ENCODE results near the gene GTPBP3. TPM values are rescaled to one million over a fixed set of nuclear protein-coding genes. Genes with fewer than 3 reads are reported as not detected.
"Not testable (repeated sequence)": the region's sequence is repeated elsewhere in the genome, so short reads cannot be mapped to it uniquely, and the experiment has no call there.

Gene GTPBP3
- total RNA-seq, 2 experiments from 2014 or later = 21.2 to 24.0 TPM

- CTCF ChIA-PET = no interaction called here
- ATAC-seq (ENCODE audit: poor library complexity) (no peak), DNase-seq (no peak)
- H3K27me3 Mint-ChIP-seq = peaks cover 9% of the 10 kb centered on the region
- Histone ChIP-seq H3K4me3 (ENCODE audit: low read length) (no peak overlapping the region), H3K27me3 (ENCODE audit: control insufficient read depth in 1 of 2, insufficient read depth in 2 of 2, low read length in 2 of 2) (no peaks in the 10 kb centered on the region), H3K36me3 (ENCODE audit: insufficient read depth, low read length) (no peaks in the 10 kb centered on the region), H3K4me1 (ENCODE audit: insufficient read depth, low read length) (no peaks in the 10 kb centered on the region), H3K27ac (ENCODE audit: low read depth in 1 of 2, low read length in 2 of 2) (no peak overlapping the region), H3K9me3 (ENCODE audit: control insufficient read depth in 1 of 2, insufficient read depth in 1 of 2, low read length in 2 of 2) (no peaks in the 10 kb centered on the region)
- H3K9me3 Mint-ChIP-seq = no peaks in the 10 kb centered on the region
- intact Hi-C loops (cut with DNase I, micrococcal nuclease) = no loop called here
- H3K27ac Mint-ChIP-seq = no peak overlapping the region
- no peak overlapping the region for H3K4me3 Mint-ChIP-seq
- no peak for TF ChIP-seq CTCF (IDR thresholded peaks at IDR 0.05)
- POLR2A ChIA-PET = no interaction called here
- no peaks in the 10 kb centered on the region for H3K36me3 Mint-ChIP-seq (ENCODE audit: low read depth)
- no peaks in the 10 kb centered on the region for H3K4me1 Mint-ChIP-seq (ENCODE audit: low read depth)
Observed at GRCh38 chr19:17357724-17358123, 20.4 kb downstream of the GTPBP3 start.

GRCh38 chr19:17358395-17358794, 21.0 kb downstream of the GTPBP3 start:
- H3K4me3 Mint-ChIP-seq = no peak overlapping the region
- ATAC-seq (ENCODE audit: poor library complexity) (no peak), DNase-seq (no peak)
- Histone ChIP-seq H3K4me3 (ENCODE audit: low read length) (no peak overlapping the region), H3K9me3 (ENCODE audit: control insufficient read depth in 1 of 2, insufficient read depth in 1 of 2, low read length in 2 of 2) (no peaks in the 10 kb centered on the region), H3K4me1 (ENCODE audit: insufficient read depth, low read length) (no peaks in the 10 kb centered on the region), H3K27ac (ENCODE audit: low read depth in 1 of 2, low read length in 2 of 2) (no peak overlapping the region), H3K27me3 (ENCODE audit: control insufficient read depth in 1 of 2, insufficient read depth in 2 of 2, low read length in 2 of 2) (no peaks in the 10 kb centered on the region), H3K36me3 (ENCODE audit: insufficient read depth, low read length) (no peaks in the 10 kb centered on the region)
- no peaks in the 10 kb centered on the region for H3K36me3 Mint-ChIP-seq (ENCODE audit: low read depth)
- intact Hi-C loops (cut with DNase I, micrococcal nuclease) = no loop called here
- H3K27me3 Mint-ChIP-seq = peaks cover 5% of the 10 kb centered on the region
- no peak for TF ChIP-seq CTCF (IDR thresholded peaks at IDR 0.05)
- no peaks in the 10 kb centered on the region for H3K9me3 Mint-ChIP-seq
- no peaks in the 10 kb centered on the region for H3K4me1 Mint-ChIP-seq (ENCODE audit: low read depth)
- CTCF ChIA-PET = no interaction called here
- POLR2A ChIA-PET = no interaction called here
- H3K27ac Mint-ChIP-seq = no peak overlapping the region

- H3K4me3 Mint-ChIP-seq = no peak overlapping the region
- ChIA-PET POLR2A (no interaction called here), CTCF (no interaction called here)
- Histone ChIP-seq H3K4me3 (ENCODE audit: low read length) (no peak overlapping the region), H3K27me3 (ENCODE audit: control insufficient read depth in 1 of 2, insufficient read depth in 2 of 2, low read length in 2 of 2) (no peaks in the 10 kb centered on the region), H3K4me1 (ENCODE audit: insufficient read depth, low read length) (no peaks in the 10 kb centered on the region), H3K9me3 (ENCODE audit: control insufficient read depth in 1 of 2, insufficient read depth in 1 of 2, low read length in 2 of 2) (no peaks in the 10 kb centered on the region), H3K27ac (ENCODE audit: low read depth in 1 of 2, low read length in 2 of 2) (no peak overlapping the region), H3K36me3 (ENCODE audit: insufficient read depth, low read length) (no peaks in the 10 kb centered on the region)
- no peaks in the 10 kb centered on the region for H3K4me1 Mint-ChIP-seq (ENCODE audit: low read depth)
- H3K27me3 Mint-ChIP-seq = no peaks in the 10 kb centered on the region
- intact Hi-C loops (cut with DNase I, micrococcal nuclease) = no loop called here
- ATAC-seq (ENCODE audit: poor library complexity) (no peak), DNase-seq (no peak)
- H3K9me3 Mint-ChIP-seq = no peaks in the 10 kb centered on the region
- no peaks in the 10 kb centered on the region for H3K36me3 Mint-ChIP-seq (ENCODE audit: low read depth)
- no peak overlapping the region for H3K27ac Mint-ChIP-seq
- TF ChIP-seq CTCF (IDR thresholded peaks at IDR 0.05) = no peak
Observed at GRCh38 chr19:17359905-17360800, 22.8 kb downstream of the GTPBP3 start.

- H3K27ac Mint-ChIP-seq; H3K9me3 ChIP-seq (ENCODE audit: control insufficient read depth in 1 of 2, insufficient read depth in 1 of 2, low read length in 2 of 2); H3K4me1 ChIP-seq (ENCODE audit: insufficient read depth, low read length); H3K36me3 ChIP-seq (ENCODE audit: insufficient read depth, low read length); H3K9me3 Mint-ChIP-seq; ATAC-seq (ENCODE audit: poor library complexity); H3K27ac ChIP-seq (ENCODE audit: low read depth in 1 of 2, low read length in 2 of 2); H3K4me3 ChIP-seq (ENCODE audit: low read length); POLR2A ChIA-PET; H3K4me1 Mint-ChIP-seq (ENCODE audit: low read depth); intact Hi-C loops (cut with DNase I, micrococcal nuclease); H3K27me3 ChIP-seq (ENCODE audit: control insufficient read depth in 1 of 2, insufficient read depth in 2 of 2, low read length in 2 of 2); H3K27me3 Mint-ChIP-seq; H3K4me3 Mint-ChIP-seq; DNase-seq; CTCF ChIA-PET; H3K36me3 Mint-ChIP-seq (ENCODE audit: low read depth): not testable (repeated sequence)
Observed at GRCh38 chr19:17363852-17364605, 26.7 kb downstream of the GTPBP3 start.
